HepG2 (cell line): ENCODE data around the gene CAPS2. TPM values are rescaled to one million over a fixed set of nuclear protein-coding genes. Genes with fewer than 3 reads are reported as not detected.

Experiments
- ARID4A ChIP-seq: sonication (generic); formaldehyde crosslinking; IDR thresholded peaks from 2 replicates; pipeline ENCODE4 v1.5.0; 2020; ENCODE audit warnings: mild to moderate bottlenecking, missing genetic modification reagents, borderline replicate concordance
- ASH2L ChIP-seq: fragments of 300-600, 200-600 bp; sonication (generic); IDR thresholded peaks from 2 replicates; pipeline ENCODE4 v1.7.0; 2017; ENCODE audit warnings: low read depth, mild to moderate bottlenecking, moderate library complexity, mixed read lengths, low read length; ENCODE audit not compliant: insufficient read length
- MAFK ChIP-seq, 2 experiments: IDR thresholded peaks in 1 of 2; conservative IDR thresholded peaks in 1 of 2; 2 replicates each; pipeline ENCODE4 v1.6.1; 2011; ENCODE audit warnings: improper control_type of control experiment in 2 of 2, low read length in 2 of 2
- NCOR1 ChIP-seq: fragments of 200-600 bp; sonication (generic); IDR thresholded peaks from 2 replicates; pipeline ENCODE4 v1.7.0; 2017; ENCODE audit warnings: antibody characterized with exemption, low read length, borderline replicate concordance
- NFKBIZ ChIP-seq: IDR thresholded peaks from 2 replicates; pipeline ENCODE4 v1.6.1; 2018; ENCODE audit warnings: missing genetic modification reagents, missing compliant biosample characterization
- NFRKB ChIP-seq: fragments of 450-650 bp; IDR thresholded peaks from 2 replicates; pipeline ENCODE4 v1.6.1; 2017
- PPARG ChIP-seq: conservative IDR thresholded peaks from 2 replicates; pipeline ENCODE4 v1.6.1; 2016; ENCODE audit warnings: missing biosample characterization, missing genetic modification reagents
- PRDM15 ChIP-seq: sonication (generic); formaldehyde crosslinking; IDR thresholded peaks from 2 replicates; pipeline ENCODE4 v1.4.0; 2020; ENCODE audit warnings: missing genetic modification reagents
- RBFOX2 ChIP-seq: fragments of 200-400 bp; formaldehyde crosslinking; IDR thresholded peaks from 2 replicates; pipeline ENCODE4 v1.6.1; 2017; ENCODE audit warnings: low read depth, mild to moderate bottlenecking, low read length
- RFX1 ChIP-seq: fragments of 450-650 bp; IDR thresholded peaks from 2 replicates; pipeline ENCODE4 v1.6.1; 2017
- RNF2 ChIP-seq: fragments of 450-650 bp; conservative IDR thresholded peaks from 2 replicates; pipeline ENCODE4 v1.6.1; 2016; ENCODE audit warnings: low read depth
- SP140L ChIP-seq: sonication (generic); formaldehyde crosslinking; IDR thresholded peaks from 2 replicates; pipeline ENCODE4 v1.4.0; 2020; ENCODE audit warnings: missing genetic modification reagents, borderline replicate concordance
- THYN1 ChIP-seq: sonication (generic); formaldehyde crosslinking; IDR thresholded peaks from 2 replicates; pipeline ENCODE4 v1.8.1; 2023; ENCODE audit warnings: low read depth, mild to moderate bottlenecking, moderate library complexity, missing genetic modification reagents, borderline replicate concordance
- ZNF143 ChIP-seq: sonication (generic); formaldehyde crosslinking; IDR thresholded peaks from 2 replicates; pipeline ENCODE4 v1.4.0; 2020; ENCODE audit warnings: missing genetic modification reagents
- ZNF280D ChIP-seq: sonication (generic); formaldehyde crosslinking; IDR thresholded peaks from 2 replicates; pipeline ENCODE4 v1.5.1; 2020; ENCODE audit warnings: mild to moderate bottlenecking, missing genetic modification reagents
- ZNF615 ChIP-seq: sonication (generic); formaldehyde crosslinking; IDR thresholded peaks from 2 replicates; pipeline ENCODE4 v1.5.0; 2020; ENCODE audit warnings: mild to moderate bottlenecking, missing genetic modification reagents, borderline replicate concordance
- polyA plus RNA-seq, 8 experiments: library from polyadenylated mRNA; depleted of rRNA in 3 of 8; stranded (reverse) in 7 of 8; unstranded in 1 of 8; fragments of >200 nt; fragmentation: Illumina TruSeq in 4 of 8; extraction: Trizol in 4 of 8; gene quantifications; 2 replicates each; pipeline versions ENCODE4 v1.2.1 to v1.2.3, GENCODE V29; 2011 to 2016; ENCODE audit warnings: low read depth in 4 of 8, missing spikeins in 1 of 8, mixed read lengths in 1 of 8; ENCODE audit not compliant: insufficient read depth in 1 of 8
- total RNA-seq, 5 experiments: library from RNA; depleted of rRNA; stranded (reverse); fragments of >200 nt; fragmentation: Illumina TruSeq; extraction: Trizol; gene quantifications; 2 replicates each; pipeline ENCODE4 v1.2.3, GENCODE V29; 2016; ENCODE audit warnings: low read depth in 1 of 5

CAPS2 gene
- total and polyA plus RNA-seq, 2 of the 13 experiments (the other 11 are each of a cell fraction or from before 2014, with no cell fraction given): 0.11 TPM; not detected in 1

GRCh38 chr12:75329918-75330826 lies at the start of gene CAPS2 (continued):
- TF ChIP-seq ARID4A (peak; percentile 79; the same call in 1 of the 2 replicates), NFRKB (no peak), THYN1 (CRISPR knock-in tag) (peak; percentile 64; the same call in 1 of the 2 replicates), ZNF615 (no peak), ASH2L (peak; percentile 68), MAFK (conservative IDR thresholded peaks at IDR 0.05 in 1 of 2, IDR thresholded peaks at IDR 0.05 in 1 of 2; ENCODE audit: low read length in 2 of 2) (no peak), NCOR1 (no peak), SP140L (0 out of 2 replicates have a peak, but pooled peaks have one; percentile 36), RFX1 (peak; percentile 82), ZNF280D (CRISPR knock-in tag) (no peak), ZNF143 (CRISPR knock-in tag) (no peak), RNF2 (0 out of 2 replicates have a peak, but pooled peaks have one; percentile 51), RBFOX2 (peak; percentile 55), PRDM15 (CRISPR knock-in tag) (peak; percentile 100), NFKBIZ (CRISPR knock-in tag) (0 out of 2 replicates have a peak, but pooled peaks have one; percentile 28), PPARG (CRISPR knock-in tag) (peak; percentile 57)
